Right cardiac atrium (tissue), 5 donors: ENCODE results near the gene LGALS8. TPM values are rescaled to one million over a fixed set of nuclear protein-coding genes. Genes with fewer than 3 reads are reported as not detected.

Source experiments
- ATAC-seq, 2 donors: fragments of 200-7000 bp; cut with Tn5 transposase; one replicate each; pipeline versions ENCODE4 v1.8.0 to v1.9.1; 2020; ENCODE audit warnings: moderate library complexity in 2 of 2, mild to moderate bottlenecking in 1 of 2
- DNase-seq, 3 donors: peaks; one replicate each; pipeline ENCODE4 v3.0.0-alpha.2; 2020
- H3K27ac ChIP-seq: one replicate; pipeline ENCODE4 v1.5.1; 2013; ENCODE audit warnings: mild to moderate bottlenecking, low read length, control low read depth, moderate library complexity
- H3K27me3 ChIP-seq: one replicate; pipeline ENCODE4 v1.6.1; 2013; ENCODE audit not compliant: control insufficient read depth, insufficient read depth
- H3K4me1 ChIP-seq: one replicate; pipeline ENCODE4 v1.6.1; 2013; ENCODE audit warnings: low read length; ENCODE audit not compliant: control insufficient read depth, insufficient read depth
- H3K4me3 ChIP-seq: one replicate; pipeline ENCODE4 v1.5.1; 2013; ENCODE audit warnings: low read length, control low read depth
- H3K9me3 ChIP-seq: one replicate; pipeline ENCODE4 v1.6.1; 2013; ENCODE audit warnings: low read length; ENCODE audit not compliant: control insufficient read depth
- WGBS: extraction: QIAGEN DNeasy Blood & Tissue Kit; methylation state at CpG from one replicate; pipeline ENCODE4 v1.1.7; 2013; 5-methylcytosine and 5-hydroxymethylcytosine counted together
- intact Hi-C, 4 donors: fragments of 100-400 bp; cut with DNase I; formaldehyde crosslinking; loops; one replicate each; pipeline versions ENCODE4 v1.11.0 to v1.14.0; 2022 to 2023
- polyA plus RNA-seq: library from polyadenylated mRNA; stranded (reverse); fragments of 200-250 nt; gene quantifications from one replicate; pipeline ENCODE4 v1.2.3, GENCODE V29; 2013
- total RNA-seq, 4 donors: library from RNA; stranded (reverse); fragmentation: NEBNext Ultra II Directional; extraction: Animal tissue kit (Norgen Biotek cat#: 25700); gene quantifications; one replicate each; pipeline ENCODE4 v1.2.1, GENCODE V29; 2021
- donor health status: healthy with polysubstance abuse.
- donor health status: DM: no; HTN: yes; CAD: no.
- donor health status: DM: no; HTN: no; CAD: no.
- donor health status: DM: no; HTN: yes; CAD: no; lungs with severe emphysema.
- donor health status: DM: yes; HTN: yes; CAD: no.

LGALS8 gene
- total and polyA plus RNA-seq, 5 donors, result 40.1 to 67.5 (median 62.3) TPM

DNA sequence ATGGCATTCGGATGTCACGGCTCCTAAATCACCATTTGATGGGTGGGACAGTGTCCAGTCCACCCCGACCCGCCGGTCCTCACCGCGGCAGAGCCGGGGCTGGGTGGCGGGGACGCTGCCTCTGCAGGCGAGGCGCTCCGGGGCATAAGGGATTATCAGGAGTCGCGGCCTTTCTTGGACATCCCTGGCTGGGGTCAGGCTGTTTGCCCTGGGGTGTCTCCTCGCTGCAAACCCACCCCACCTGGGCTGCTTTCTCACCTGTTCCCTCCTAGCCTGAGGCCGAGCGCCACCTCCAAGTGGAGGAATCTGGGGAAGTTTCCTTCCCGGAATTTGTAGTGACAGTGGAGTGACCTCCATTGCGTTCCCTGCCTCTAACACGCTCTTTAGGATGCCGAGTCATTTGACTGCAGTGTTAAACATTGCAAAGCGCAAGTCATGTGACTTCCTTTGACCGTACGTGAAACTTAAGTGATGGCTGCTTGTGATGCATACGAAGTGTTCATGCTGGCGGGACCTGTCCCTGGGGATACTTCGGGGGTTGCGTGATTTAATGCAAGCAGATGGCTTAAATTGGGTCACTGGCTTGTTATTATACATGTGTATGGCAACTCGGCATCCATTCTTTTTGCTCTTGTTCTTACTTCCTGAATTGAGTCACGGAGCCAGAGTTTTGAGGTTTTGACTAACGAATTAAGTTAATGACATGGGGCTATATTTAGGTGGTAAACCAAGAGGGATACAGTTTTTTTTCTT, 536 bp downstream of the LGALS8 start:
- Histone ChIP-seq H3K9me3 (no peaks in the 10 kb centered on the region), H3K27me3 (no peaks in the 10 kb centered on the region), H3K27ac (peak overlapping the region; percentile 76), H3K4me1 (no peaks in the 10 kb centered on the region), H3K4me3 (peak overlapping the region; percentile 71)
- DNase-seq (peak in 2 of 3 donors; percentile 24 to 61), ATAC-seq (peak; percentile 77 to 81)
- intact Hi-C loops, result no loop called here
- under 1% methylated on average over 32 of the region's 32 CpGs for WGBS

DNA sequence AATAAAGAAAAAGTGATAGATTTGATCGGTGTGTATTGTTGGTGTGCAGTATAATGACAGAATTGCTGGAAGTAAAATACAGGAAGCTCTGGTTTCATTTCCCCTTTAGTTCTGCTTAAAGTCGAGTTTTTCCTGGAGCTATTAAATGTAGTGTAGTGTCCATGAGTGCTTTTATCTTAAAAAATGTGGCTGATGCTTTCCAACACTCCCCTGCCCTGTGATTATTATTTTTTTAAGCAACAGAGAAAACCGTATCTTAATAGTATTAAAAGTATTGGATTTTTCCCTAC, 1.1 kb downstream of the LGALS8 start:
- Histone ChIP-seq H3K4me1 (no peaks in the 10 kb centered on the region), H3K27ac (no peak overlapping the region), H3K4me3 (peak overlapping the region; percentile 71), H3K27me3 (no peaks in the 10 kb centered on the region), H3K9me3 (no peaks in the 10 kb centered on the region)
- no peak for ATAC-seq
- DNase-seq, result no peak
- 7% methylated on average over 3 of the region's 3 CpGs for WGBS
- intact Hi-C loops, result no loop called here

- Histone ChIP-seq H3K4me3 (no peak overlapping the region), H3K27me3 (no peaks in the 10 kb centered on the region), H3K9me3 (no peaks in the 10 kb centered on the region), H3K27ac (no peak overlapping the region), H3K4me1 (no peaks in the 10 kb centered on the region)
- 67% methylated on average over 3 of the region's 3 CpGs for whole genome bisulfite sequencing
- ATAC-seq, result no peak
- intact Hi-C loops, result no loop called here
- no peak for DNase-seq
Observed at GRCh38 chr1:236526079-236526478, 2.3 kb downstream of the LGALS8 start.

DNA sequence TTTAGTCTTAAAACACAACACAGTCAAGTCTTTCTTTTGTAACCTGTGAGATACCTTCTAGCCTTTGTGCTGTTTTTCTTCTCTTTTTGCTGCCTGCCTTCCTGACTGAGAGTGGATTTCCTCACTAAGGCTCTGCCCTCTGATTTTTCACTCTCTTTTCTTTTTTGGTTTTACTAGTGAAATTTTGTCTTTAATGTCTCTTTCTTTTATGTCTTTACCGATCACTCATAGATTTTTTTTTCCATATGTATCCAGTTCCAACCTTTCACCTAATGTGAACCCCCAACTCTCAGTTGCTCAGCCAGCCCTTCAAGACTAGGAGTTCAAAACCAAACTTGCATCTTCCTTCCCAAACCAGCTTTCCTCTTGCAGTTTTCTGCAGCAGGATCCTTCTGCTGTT, 6.5 kb downstream of the LGALS8 start:
- peaks cover 5% of the 10 kb centered on the region for H3K4me1 ChIP-seq
- ATAC-seq, result no peak
- H3K9me3 ChIP-seq, result no peaks in the 10 kb centered on the region
- WGBS, result 92% methylated on average over 1 of the region's 1 CpG
- intact Hi-C loops, result no loop called here
- H3K27ac ChIP-seq, result no peak overlapping the region
- no peak overlapping the region for H3K4me3 ChIP-seq
- no peak for DNase-seq
- no peaks in the 10 kb centered on the region for H3K27me3 ChIP-seq

DNA sequence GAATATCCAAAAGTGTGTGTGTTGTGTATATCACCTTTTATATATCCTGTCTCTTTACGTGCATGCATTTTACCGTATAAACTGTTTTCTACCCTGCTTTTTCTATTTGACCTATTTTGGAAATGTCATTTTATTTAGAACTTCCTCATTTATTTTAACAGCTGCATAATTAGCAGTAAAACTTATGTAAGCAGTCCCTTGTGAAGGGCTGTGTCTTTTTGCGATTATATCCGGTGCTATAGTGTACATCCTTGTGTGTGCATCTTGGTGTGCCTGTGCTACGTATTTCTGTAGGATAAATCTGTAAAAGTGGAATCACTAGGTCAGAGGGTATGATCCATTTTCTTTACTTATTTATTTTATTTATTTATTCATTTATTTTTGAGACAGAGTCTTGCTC, 7.2 kb downstream of the LGALS8 start:
- no peak overlapping the region for H3K27ac ChIP-seq
- H3K4me1 ChIP-seq, result peaks cover 5% of the 10 kb centered on the region
- no peaks in the 10 kb centered on the region for H3K9me3 ChIP-seq
- ATAC-seq, result no peak
- WGBS, result 77% methylated on average over 5 of the region's 5 CpGs
- intact Hi-C loops, result no loop called here
- no peak overlapping the region for H3K4me3 ChIP-seq
- DNase-seq, result no peak
- H3K27me3 ChIP-seq, result no peaks in the 10 kb centered on the region

DNA sequence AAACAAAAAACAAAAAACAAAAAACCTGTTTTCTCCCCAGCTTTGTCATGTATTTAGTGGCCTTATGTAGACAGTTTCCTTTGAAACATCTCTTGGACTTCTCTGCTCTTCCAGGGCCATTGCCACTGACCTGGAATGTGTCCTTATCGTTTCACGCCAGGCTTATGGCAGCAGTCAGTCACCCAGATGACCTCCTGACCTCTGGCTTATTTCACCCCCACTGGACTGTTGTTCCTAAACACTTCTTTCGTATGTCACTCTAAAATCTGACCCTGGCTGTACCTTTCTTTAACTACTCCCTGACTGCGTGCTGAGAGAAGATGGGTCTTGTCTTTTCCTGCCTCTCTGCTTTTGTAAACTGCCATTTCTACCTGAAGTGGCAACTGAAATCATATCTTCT, 9.1 kb downstream of the LGALS8 start:
- WGBS, result 64% methylated on average over 4 of the region's 4 CpGs
- no peak for ATAC-seq
- DNase-seq, result no peak
- Histone ChIP-seq H3K9me3 (no peaks in the 10 kb centered on the region), H3K4me3 (no peak overlapping the region), H3K4me1 (peaks cover 5% of the 10 kb centered on the region), H3K27me3 (no peaks in the 10 kb centered on the region), H3K27ac (no peak overlapping the region)
- intact Hi-C loops, result no loop called here

GRCh38 chr1:236534151-236534651, 10.4 kb downstream of the LGALS8 start:
- intact Hi-C loops, result no loop called here
- H3K9me3 ChIP-seq, result no peaks in the 10 kb centered on the region
- WGBS, result 77% methylated on average over 4 of the region's 4 CpGs
- H3K27me3 ChIP-seq, result no peaks in the 10 kb centered on the region
- no peak overlapping the region for H3K4me3 ChIP-seq
- no peak for ATAC-seq
- H3K4me1 ChIP-seq, result peaks cover 5% of the 10 kb centered on the region
- H3K27ac ChIP-seq, result no peak overlapping the region
- no peak for DNase-seq

- Histone ChIP-seq H3K27me3 (no peaks in the 10 kb centered on the region), H3K4me1 (peaks cover 5% of the 10 kb centered on the region), H3K4me3 (no peak overlapping the region), H3K9me3 (no peaks in the 10 kb centered on the region), H3K27ac (no peak overlapping the region)
- DNase-seq (no peak), ATAC-seq (no peak)
- 95% methylated on average over 1 of the region's 1 CpG for WGBS
- intact Hi-C loops, result no loop called here
Observed at GRCh38 chr1:236535190-236535589, 11.4 kb downstream of the LGALS8 start.

- no peak for ATAC-seq
- peaks cover 5% of the 10 kb centered on the region for H3K4me1 ChIP-seq
- no peaks in the 10 kb centered on the region for H3K27me3 ChIP-seq
- 91% methylated on average over 6 of the region's 6 CpGs for WGBS
- H3K4me3 ChIP-seq, result no peak overlapping the region
- no peaks in the 10 kb centered on the region for H3K9me3 ChIP-seq
- no peak for DNase-seq
- H3K27ac ChIP-seq, result no peak overlapping the region
- intact Hi-C loops, result no loop called here
Observed at GRCh38 chr1:236535662-236536161, 11.9 kb downstream of the LGALS8 start.

GRCh38 chr1:236536540-236536939, 12.8 kb downstream of the LGALS8 start:
- no peaks in the 10 kb centered on the region for H3K27me3 ChIP-seq
- ATAC-seq, result no peak
- H3K4me1 ChIP-seq, result peaks cover 5% of the 10 kb centered on the region
- no peak for DNase-seq
- H3K27ac ChIP-seq, result no peak overlapping the region
- no peak overlapping the region for H3K4me3 ChIP-seq
- no peaks in the 10 kb centered on the region for H3K9me3 ChIP-seq
- WGBS, result 88% methylated on average over 5 of the region's 5 CpGs
- intact Hi-C loops, result no loop called here

DNA sequence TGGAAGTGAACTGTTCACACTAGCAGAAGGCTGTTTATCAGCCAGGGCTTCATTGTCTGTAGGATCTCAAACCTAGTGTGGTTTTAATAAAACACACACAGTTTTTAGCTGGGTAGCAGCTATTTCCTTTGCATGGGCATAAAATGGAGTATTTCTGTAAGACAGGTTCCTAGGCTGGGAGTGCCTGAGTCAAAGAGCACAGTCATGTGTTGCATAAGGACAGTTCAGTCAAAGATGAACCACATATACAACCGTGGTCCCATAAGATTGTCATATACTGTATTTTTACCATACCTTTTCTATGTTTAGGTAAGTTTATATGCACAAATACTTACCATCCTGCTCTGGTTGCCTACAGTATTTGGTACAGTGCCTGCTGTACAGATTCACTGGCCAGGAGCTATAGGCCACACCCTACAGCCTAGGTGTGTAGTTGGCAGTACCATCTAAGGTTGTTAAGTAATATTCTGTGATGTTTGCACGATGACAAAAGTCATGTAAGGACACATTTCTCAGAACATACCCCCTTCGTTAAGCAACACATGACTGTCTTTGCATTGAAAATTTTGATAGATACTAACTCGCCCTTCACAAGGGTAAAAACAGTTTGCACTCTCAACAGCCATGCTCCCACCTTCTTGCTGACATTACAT, 17.2 kb downstream of the LGALS8 start:
- intact Hi-C loops, result no loop called here
- no peaks in the 10 kb centered on the region for H3K4me1 ChIP-seq
- no peaks in the 10 kb centered on the region for H3K27me3 ChIP-seq
- DNase-seq (no peak), ATAC-seq (no peak)
- no peaks in the 10 kb centered on the region for H3K9me3 ChIP-seq
- H3K4me3 ChIP-seq, result no peak overlapping the region
- 85% methylated on average over 4 of the region's 4 CpGs for WGBS
- H3K27ac ChIP-seq, result no peak overlapping the region
